Mesendoderm (in vitro differentiated cells): ENCODE measurements around the gene GLRX.
A peak's percentile ranks its signal among the peaks of the same experiment; 100 is the strongest.

Source experiments
- DNase-seq: peaks from one replicate; pipeline ENCODE4 v3.0.0; 2013
- H2AK5ac ChIP-seq: 2 replicates; pipeline ENCODE4 v1.6.1; 2013; ENCODE audit warnings: low read length, inconsistent platforms
- H2BK120ac ChIP-seq: 2 replicates; pipeline ENCODE4 v1.6.1; 2013; ENCODE audit warnings: low read depth, mild to moderate bottlenecking, low read length, moderate library complexity, mixed read lengths
- H2BK15ac ChIP-seq: replicated peaks from 2 replicates; pipeline ENCODE4 v1.6.1; 2013; ENCODE audit warnings: low read depth, mild to moderate bottlenecking, moderate library complexity
- H2BK5ac ChIP-seq: 2 replicates; pipeline ENCODE4 v1.6.1; 2013; ENCODE audit warnings: low read length, inconsistent platforms
- H3K18ac ChIP-seq: 2 replicates; pipeline ENCODE4 v1.6.1; 2013; ENCODE audit warnings: mild to moderate bottlenecking, low read length, mixed read lengths
- H3K23ac ChIP-seq: one replicate; pipeline ENCODE4 v1.6.1; 2013; ENCODE audit warnings: low read length
- H3K27ac ChIP-seq: 2 replicates; pipeline ENCODE4 v1.5.1; 2013; ENCODE audit warnings: low read depth, mild to moderate bottlenecking, inconsistent platforms, low read length, moderate library complexity
- H3K27me3 ChIP-seq: 2 replicates; pipeline ENCODE4 v1.6.1; 2013; ENCODE audit warnings: low read length, control low read depth, mild to moderate bottlenecking, inconsistent platforms; ENCODE audit not compliant: insufficient read depth, poor library complexity
- H3K36me3 ChIP-seq: 2 replicates; pipeline ENCODE4 v1.6.1; 2013; ENCODE audit warnings: low read length, inconsistent platforms; ENCODE audit not compliant: control insufficient read depth, insufficient read depth
- H3K4ac ChIP-seq: one replicate; pipeline ENCODE4 v1.6.1; 2013; ENCODE audit warnings: low read depth, mild to moderate bottlenecking, low read length, moderate library complexity
- H3K4me1 ChIP-seq: 2 replicates; pipeline ENCODE4 v1.6.1; 2013; ENCODE audit warnings: low read depth, low read length, inconsistent platforms; ENCODE audit not compliant: control insufficient read depth
- H3K4me2 ChIP-seq: 2 replicates; pipeline ENCODE4 v1.6.1; 2013; ENCODE audit warnings: low read length
- H3K4me3 ChIP-seq: 2 replicates; pipeline ENCODE4 v1.5.1; 2013; ENCODE audit warnings: mild to moderate bottlenecking, low read length
- H3K56ac ChIP-seq: one replicate; pipeline ENCODE4 v1.6.1; 2013; ENCODE audit warnings: low read length
- H3K79me1 ChIP-seq: 2 replicates; pipeline ENCODE4 v1.6.1; 2013; ENCODE audit warnings: low read length, inconsistent platforms
- H3K79me2 ChIP-seq: 2 replicates; pipeline ENCODE4 v1.6.1; 2013; ENCODE audit warnings: mild to moderate bottlenecking, low read length; ENCODE audit not compliant: control insufficient read depth, insufficient read depth
- H3K9ac ChIP-seq: 2 replicates; pipeline ENCODE4 v1.6.1; 2013; ENCODE audit warnings: low read length, inconsistent platforms
- H4K5ac ChIP-seq: one replicate; pipeline ENCODE4 v1.6.1; 2013; ENCODE audit warnings: low read length
- H4K8ac ChIP-seq: one replicate; pipeline ENCODE4 v1.6.1; 2013; ENCODE audit warnings: low read depth, mild to moderate bottlenecking, control low read depth, low read length, moderate library complexity
- WGBS: extraction: QIAGEN DNeasy Blood & Tissue Kit; methylation state at CpG from one replicate; pipeline ENCODE4 v1.1.7; 2013; ENCODE audit warnings: low lambda C conversion rate, missing lambda C conversion rate; ENCODE audit not compliant: insufficient coverage; ENCODE audit errors: extremely low coverage; 5-methylcytosine and 5-hydroxymethylcytosine counted together

The GLRX gene

GRCh38 chr5:95783661-95784060, 38.9 kb downstream of the GLRX start:
- Histone ChIP-seq H3K79me1 (no peaks in the 10 kb centered on the region), H2AK5ac (no peak overlapping the region), H3K4ac (no peak overlapping the region), H3K4me2 (no peak overlapping the region), H3K18ac (no peak overlapping the region), H3K79me2 (no peaks in the 10 kb centered on the region), H4K8ac (no peak overlapping the region), H3K4me3 (no peak overlapping the region), H3K4me1 (peaks cover 2% of the 10 kb centered on the region), H3K36me3 (peaks cover 9% of the 10 kb centered on the region), H2BK120ac (no peak overlapping the region), H3K56ac (no peak overlapping the region), H4K5ac (no peak overlapping the region), H2BK15ac (no peak overlapping the region), H3K23ac (no peak overlapping the region), H3K27me3 (no peaks in the 10 kb centered on the region), H3K9ac (no peak overlapping the region), H2BK5ac (no peak overlapping the region), H3K27ac (no peak overlapping the region)
- no peak for DNase-seq
- WGBS: no CpG with 5 or more reads among the region's 3 CpGs

DNA sequence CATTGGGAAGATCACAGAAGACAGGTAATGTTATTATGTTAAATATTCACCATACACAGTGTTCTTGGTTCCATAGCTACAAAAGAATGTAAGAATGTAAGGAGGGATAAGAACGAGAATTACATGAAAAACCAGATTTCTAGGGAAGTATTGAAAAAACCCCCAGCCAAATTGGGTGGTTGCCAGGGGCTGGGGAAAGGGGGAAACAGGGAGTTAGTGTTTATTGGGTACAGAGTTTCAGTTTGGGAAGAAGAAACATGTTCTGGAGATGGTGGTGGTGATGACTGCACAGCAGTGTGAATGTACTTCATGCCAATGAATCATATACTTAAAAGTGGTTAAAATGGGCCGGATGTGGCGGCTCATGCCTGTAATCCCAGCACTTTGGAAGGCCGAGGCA, 40.3 kb downstream of the GLRX start:
- no peak overlapping the region for H3K56ac ChIP-seq
- H4K8ac ChIP-seq: no peak overlapping the region
- no peak overlapping the region for H3K23ac ChIP-seq
- no peak overlapping the region for H2BK5ac ChIP-seq
- peaks cover 4% of the 10 kb centered on the region for H3K36me3 ChIP-seq
- H2BK15ac ChIP-seq: no peak overlapping the region
- no peak for DNase-seq
- no CpG with 5 or more reads among the region's 4 CpGs for WGBS
- no peak overlapping the region for H4K5ac ChIP-seq
- no peak overlapping the region for H3K4me2 ChIP-seq
- no peak overlapping the region for H3K4ac ChIP-seq
- H3K27ac ChIP-seq: no peak overlapping the region
- H3K27me3 ChIP-seq: no peaks in the 10 kb centered on the region
- no peaks in the 10 kb centered on the region for H3K79me2 ChIP-seq
- H3K79me1 ChIP-seq: no peaks in the 10 kb centered on the region
- no peak overlapping the region for H3K4me3 ChIP-seq
- H2AK5ac ChIP-seq: no peak overlapping the region
- no peak overlapping the region for H3K18ac ChIP-seq
- no peak overlapping the region for H3K9ac ChIP-seq
- no peak overlapping the region for H2BK120ac ChIP-seq
- H3K4me1 ChIP-seq: peaks cover 2% of the 10 kb centered on the region

DNA sequence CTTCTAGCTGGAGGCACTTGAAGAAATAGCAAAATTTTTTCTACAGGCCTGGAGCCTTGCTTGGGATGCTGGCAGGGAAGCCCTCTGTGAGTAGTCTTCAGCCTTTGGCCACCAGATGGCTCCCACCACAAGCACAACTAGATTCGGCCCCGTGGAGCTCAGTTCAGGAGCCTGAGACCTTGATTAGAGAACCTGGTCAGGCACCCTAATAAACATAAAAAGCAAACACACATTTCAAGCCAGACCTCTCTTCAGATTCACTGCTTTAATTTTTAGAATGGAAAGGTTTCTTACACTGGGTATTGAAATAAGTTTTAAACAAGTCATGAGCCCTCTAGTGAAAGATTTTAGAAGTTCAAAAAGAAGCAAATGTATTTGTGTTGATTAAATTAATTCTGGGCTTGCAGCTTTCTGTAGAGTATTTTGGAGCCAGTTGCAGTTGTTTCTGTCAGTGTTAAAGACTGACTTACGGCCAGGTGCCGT, 41.4 kb downstream of the GLRX start:
- Histone ChIP-seq H2BK5ac (no peak overlapping the region), H3K36me3 (peaks cover 7% of the 10 kb centered on the region), H4K5ac (no peak overlapping the region), H3K27ac (no peak overlapping the region), H3K79me1 (no peaks in the 10 kb centered on the region), H3K23ac (no peak overlapping the region), H3K56ac (no peak overlapping the region), H4K8ac (no peak overlapping the region), H2BK15ac (no peak overlapping the region), H3K9ac (no peak overlapping the region), H3K4me1 (no peaks in the 10 kb centered on the region), H3K4ac (no peak overlapping the region), H3K4me3 (no peak overlapping the region), H3K4me2 (no peak overlapping the region), H3K18ac (no peak overlapping the region), H3K27me3 (no peaks in the 10 kb centered on the region), H2AK5ac (no peak overlapping the region), H2BK120ac (no peak overlapping the region), H3K79me2 (no peaks in the 10 kb centered on the region)
- WGBS: no CpG with 5 or more reads among the region's 4 CpGs
- peak; percentile 88 for DNase-seq

- H4K5ac ChIP-seq: no peak overlapping the region
- no peak overlapping the region for H2BK5ac ChIP-seq
- WGBS: no CpG with 5 or more reads among the region's 7 CpGs
- no peak overlapping the region for H3K56ac ChIP-seq
- H3K4ac ChIP-seq: no peak overlapping the region
- H3K18ac ChIP-seq: no peak overlapping the region
- no peaks in the 10 kb centered on the region for H3K27me3 ChIP-seq
- no peak overlapping the region for H3K9ac ChIP-seq
- no peak overlapping the region for H3K4me3 ChIP-seq
- no peak overlapping the region for H3K23ac ChIP-seq
- H3K4me2 ChIP-seq: no peak overlapping the region
- H2AK5ac ChIP-seq: no peak overlapping the region
- H3K36me3 ChIP-seq: peaks cover 7% of the 10 kb centered on the region
- DNase-seq: no peak
- no peaks in the 10 kb centered on the region for H3K79me1 ChIP-seq
- no peaks in the 10 kb centered on the region for H3K4me1 ChIP-seq
- no peak overlapping the region for H2BK15ac ChIP-seq
- no peak overlapping the region for H4K8ac ChIP-seq
- no peaks in the 10 kb centered on the region for H3K79me2 ChIP-seq
- H3K27ac ChIP-seq: no peak overlapping the region
- H2BK120ac ChIP-seq: no peak overlapping the region
Measured at GRCh38 chr5:95780597-95780996, 41.9 kb downstream of the GLRX start.

DNA sequence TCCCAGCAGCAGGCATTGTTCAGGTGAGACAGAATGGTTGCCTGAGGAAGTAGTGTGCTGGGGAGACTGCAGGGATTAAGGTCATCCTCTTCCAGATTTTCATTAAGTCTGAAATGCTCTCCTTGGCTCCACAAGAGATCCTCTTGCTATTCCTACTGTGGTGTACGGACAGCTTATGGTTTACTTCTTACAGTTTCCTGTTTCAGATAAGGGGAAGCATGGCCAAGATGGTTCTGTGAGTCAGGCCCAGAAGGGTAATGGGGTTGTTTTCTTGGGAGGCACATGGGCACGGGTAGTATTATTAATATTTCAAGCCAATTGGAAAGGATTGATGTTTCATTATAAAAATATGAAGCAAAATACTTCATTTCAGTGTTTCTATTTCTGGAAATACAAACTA, 42.9 kb downstream of the GLRX start:
- Histone ChIP-seq H4K8ac (no peak overlapping the region), H3K79me1 (no peaks in the 10 kb centered on the region), H3K9ac (no peak overlapping the region), H3K23ac (no peak overlapping the region), H2AK5ac (no peak overlapping the region), H2BK120ac (no peak overlapping the region), H4K5ac (no peak overlapping the region), H3K18ac (no peak overlapping the region), H3K27me3 (no peaks in the 10 kb centered on the region), H3K4me2 (no peak overlapping the region), H3K4me1 (no peaks in the 10 kb centered on the region), H3K36me3 (peaks cover 5% of the 10 kb centered on the region), H3K4me3 (no peak overlapping the region), H2BK15ac (no peak overlapping the region), H3K27ac (no peak overlapping the region), H3K79me2 (no peaks in the 10 kb centered on the region), H3K4ac (no peak overlapping the region), H2BK5ac (no peak overlapping the region), H3K56ac (no peak overlapping the region)
- WGBS: no CpG with 5 or more reads among the region's 2 CpGs
- DNase-seq: no peak

- no peak overlapping the region for H3K9ac ChIP-seq
- H3K4ac ChIP-seq: no peak overlapping the region
- no peak for DNase-seq
- H4K5ac ChIP-seq: no peak overlapping the region
- no peak overlapping the region for H3K4me2 ChIP-seq
- no peaks in the 10 kb centered on the region for H3K27me3 ChIP-seq
- no peak overlapping the region for H2BK15ac ChIP-seq
- WGBS: no CpG with 5 or more reads among the region's 7 CpGs
- no peak overlapping the region for H3K4me3 ChIP-seq
- H2AK5ac ChIP-seq: no peak overlapping the region
- H3K36me3 ChIP-seq: peaks cover 5% of the 10 kb centered on the region
- no peaks in the 10 kb centered on the region for H3K79me1 ChIP-seq
- no peak overlapping the region for H3K27ac ChIP-seq
- H3K23ac ChIP-seq: no peak overlapping the region
- no peak overlapping the region for H2BK5ac ChIP-seq
- H3K56ac ChIP-seq: no peak overlapping the region
- no peak overlapping the region for H2BK120ac ChIP-seq
- no peak overlapping the region for H4K8ac ChIP-seq
- no peak overlapping the region for H3K18ac ChIP-seq
- H3K79me2 ChIP-seq: no peaks in the 10 kb centered on the region
- no peaks in the 10 kb centered on the region for H3K4me1 ChIP-seq
Measured at GRCh38 chr5:95778713-95779436, 43.7 kb downstream of the GLRX start.
